Measurements from ENCODE around the gene TMEM131. TPM values are rescaled to one million over a fixed set of nuclear protein-coding genes. Genes with fewer than 3 reads are reported as not detected.

Gene TMEM131
- total RNA-seq, 2 experiments from 2014 or later: 41.1 to 44.6 TPM

- POLR2A ChIA-PET: no interaction called here
- Mint-ChIP-seq H3K4me3 (no peak overlapping the region), H3K9me3 (no peaks in the 10 kb centered on the region), H3K4me1 (peaks cover 30% of the 10 kb centered on the region), H3K27me3 (no peaks in the 10 kb centered on the region), H3K36me3 (peaks cover 24% of the 10 kb centered on the region), H3K27ac (no peak overlapping the region)
- DNase-seq: no peak
- ATAC-seq (ENCODE audit: low read depth): no peak
These were observed 258.1 kb downstream of the TMEM131 start for GRCh38 chr2:97737421-97738178.

- H3K4me1 Mint-ChIP-seq: peaks cover 24% of the 10 kb centered on the region
- POLR2A ChIA-PET: no interaction called here
- ATAC-seq (ENCODE audit: low read depth) (no peak), DNase-seq (no peak)
- H3K27ac Mint-ChIP-seq: peak overlapping the region; percentile 51
- H3K36me3 Mint-ChIP-seq: peaks cover 26% of the 10 kb centered on the region
- H3K9me3 Mint-ChIP-seq: no peaks in the 10 kb centered on the region
- H3K27me3 Mint-ChIP-seq: no peaks in the 10 kb centered on the region
- H3K4me3 Mint-ChIP-seq: no peak overlapping the region
These were observed 259.0 kb downstream of the TMEM131 start for GRCh38 chr2:97736608-97737330.

- Mint-ChIP-seq H3K4me3 (no peak overlapping the region), H3K4me1 (peaks cover 25% of the 10 kb centered on the region), H3K27me3 (no peaks in the 10 kb centered on the region), H3K27ac (peak overlapping the region; percentile 51), H3K9me3 (no peaks in the 10 kb centered on the region), H3K36me3 (peaks cover 32% of the 10 kb centered on the region)
- POLR2A ChIA-PET: interaction anchor here (1.0 kb wide), 1 partner anchor 17 kb away, joined by 3 read pairs; no protein-coding TSS in a partner anchor
- no peak for DNase-seq
- no peak for ATAC-seq (ENCODE audit: low read depth)
These were observed 259.6 kb downstream of the TMEM131 start for GRCh38 chr2:97736185-97736584.

- H3K27me3 Mint-ChIP-seq: no peaks in the 10 kb centered on the region
- H3K9me3 Mint-ChIP-seq: no peaks in the 10 kb centered on the region
- POLR2A ChIA-PET: interaction anchor here (1.0 kb wide), 2 partner anchors 16 to 23 kb away, joined by 3 read pairs; no protein-coding TSS in a partner anchor
- DNase-seq (no peak), ATAC-seq (ENCODE audit: low read depth) (no peak)
- H3K4me3 Mint-ChIP-seq: no peak overlapping the region
- H3K4me1 Mint-ChIP-seq: peaks cover 20% of the 10 kb centered on the region
- H3K27ac Mint-ChIP-seq: no peak overlapping the region
- H3K36me3 Mint-ChIP-seq: peaks cover 34% of the 10 kb centered on the region
These were observed 260.6 kb downstream of the TMEM131 start for GRCh38 chr2:97735161-97735561.

- Mint-ChIP-seq H3K4me1 (peaks cover 21% of the 10 kb centered on the region), H3K9me3 (no peaks in the 10 kb centered on the region), H3K27ac (no peak overlapping the region), H3K4me3 (no peak overlapping the region), H3K36me3 (peaks cover 42% of the 10 kb centered on the region), H3K27me3 (no peaks in the 10 kb centered on the region)
- DNase-seq (no peak), ATAC-seq (ENCODE audit: low read depth) (no peak)
- POLR2A ChIA-PET: no interaction called here
These were observed 261.4 kb downstream of the TMEM131 start for GRCh38 chr2:97734061-97735051.

- ATAC-seq (ENCODE audit: low read depth) (no peak), DNase-seq (no peak)
- Mint-ChIP-seq H3K27ac (no peak overlapping the region), H3K4me3 (no peak overlapping the region), H3K36me3 (peaks cover 45% of the 10 kb centered on the region), H3K4me1 (peaks cover 18% of the 10 kb centered on the region), H3K9me3 (peaks cover 2% of the 10 kb centered on the region), H3K27me3 (no peaks in the 10 kb centered on the region)
- POLR2A ChIA-PET: no interaction called here
These were observed 262.3 kb downstream of the TMEM131 start for GRCh38 chr2:97733341-97734035.

GRCh38 chr2:97732436-97733340, 263.1 kb downstream of the TMEM131 start:
- POLR2A ChIA-PET: interaction anchor here (0.6 to 1.4 kb wide), 2 partner anchors 14 to 263 kb away, joined by 3 to 5 read pairs; no protein-coding TSS in a partner anchor
- peaks cover 47% of the 10 kb centered on the region for H3K36me3 Mint-ChIP-seq
- H3K4me3 Mint-ChIP-seq: no peak overlapping the region
- H3K9me3 Mint-ChIP-seq: peaks cover 2% of the 10 kb centered on the region
- no peak for DNase-seq
- peaks cover 22% of the 10 kb centered on the region for H3K4me1 Mint-ChIP-seq
- no peak for ATAC-seq (ENCODE audit: low read depth)
- no peak overlapping the region for H3K27ac Mint-ChIP-seq
- H3K27me3 Mint-ChIP-seq: no peaks in the 10 kb centered on the region

- Mint-ChIP-seq H3K27me3 (no peaks in the 10 kb centered on the region), H3K4me3 (no peak overlapping the region), H3K4me1 (peaks cover 30% of the 10 kb centered on the region), H3K36me3 (peaks cover 55% of the 10 kb centered on the region), H3K27ac (peak overlapping the region; percentile 48), H3K9me3 (peaks cover 2% of the 10 kb centered on the region)
- DNase-seq (no peak), ATAC-seq (ENCODE audit: low read depth) (no peak)
- POLR2A ChIA-PET: interaction anchor here (0.9 to 1.8 kb wide), 3 partner anchors 10 to 13 kb away, joined by 3 to 5 read pairs (median 4); no protein-coding TSS in a partner anchor
These were observed 264.3 kb downstream of the TMEM131 start for GRCh38 chr2:97731274-97732020.

GRCh38 chr2:97730245-97730644, 265.5 kb downstream of the TMEM131 start:
- POLR2A ChIA-PET: interaction anchor here (0.6 to 1.8 kb wide), 6 partner anchors 11 to 16 kb away, joined by 3 to 6 read pairs (median 4); no protein-coding TSS in a partner anchor
- ATAC-seq (ENCODE audit: low read depth): no peak

GRCh38 chr2:97728091-97728731, 267.5 kb downstream of the TMEM131 start:
- Mint-ChIP-seq H3K9me3 (peaks cover 2% of the 10 kb centered on the region), H3K36me3 (peaks cover 80% of the 10 kb centered on the region), H3K4me1 (peaks cover 42% of the 10 kb centered on the region), H3K27me3 (no peaks in the 10 kb centered on the region), H3K27ac (peak overlapping the region; percentile 80), H3K4me3 (no peak overlapping the region)
- POLR2A ChIA-PET: interaction anchor here (1.5 to 3.4 kb wide), 2 partner anchors 10 to 12 kb away, joined by 5 to 12 read pairs; no protein-coding TSS in a partner anchor
- DNase-seq (peak; percentile 26), ATAC-seq (ENCODE audit: low read depth) (peak; percentile 31)

More at GRCh38 chr2:97730245-97730644, 265.5 kb downstream of the TMEM131 start:
- Mint-ChIP-seq H3K27ac (no peak overlapping the region), H3K36me3 (peaks cover 64% of the 10 kb centered on the region), H3K27me3 (no peaks in the 10 kb centered on the region), H3K9me3 (peaks cover 2% of the 10 kb centered on the region), H3K4me1 (peaks cover 37% of the 10 kb centered on the region), H3K4me3 (no peak overlapping the region)
- DNase-seq: no peak

Data from activated naive CD8-positive, alpha-beta T cell treated with anti-CD3 and anti-CD28 coated beads, Interleukin-2, amount 10 ng/mL, durations not matched to agents 7 days and 5 days (primary cell).